ENCODE data around the gene LSM14A.

- TF ChIP-seq MAX (IDR thresholded peaks at IDR 0.05): no peak
- no peak for TF ChIP-seq CTCF (IDR thresholded peaks at IDR 0.05; ENCODE audit: low read depth, low read length, missing input control)
- TF ChIP-seq GABPA (IDR thresholded peaks at IDR 0.05 in 1 of 2, conservative IDR thresholded peaks at IDR 0.05 in 1 of 2): no peak
- no peak for TF ChIP-seq FOXA1 (IDR thresholded peaks at IDR 0.05)
- no peak for TF ChIP-seq RAD21 (IDR thresholded peaks at IDR 0.05)
- TF ChIP-seq TAF1 (conservative IDR thresholded peaks at IDR 0.05): no peak
- TF ChIP-seq EGR1 (IDR thresholded peaks at IDR 0.05; ENCODE audit: low read depth in 2 of 2): no peak
- no peak for TF ChIP-seq REST (IDR thresholded peaks at IDR 0.05)
- TF ChIP-seq ATF3 (IDR thresholded peaks at IDR 0.05): no peak
Observed at GRCh38 chr19:34201133-34201532, 28.8 kb downstream of the LSM14A start.
